GM19239 (cell line): ENCODE measurements around the gene BMP7.

Source experiments
- DNase-seq: peaks from one replicate; pipeline ENCODE4 v3.0.0; 2011; ENCODE audit warnings: low spot score; ENCODE audit not compliant: insufficient read length
- FAIRE-seq: peaks from 2 replicates; lab custom pipeline; 2011; peaks lifted over from hg19 to GRCh38; lab: Jason Lieb, UNC

The BMP7 gene

GRCh38 chr20:57236813-57237584 is 29.4 kb downstream of the BMP7 start:
- no peak for DNase-seq
- no peak for FAIRE-seq

- FAIRE-seq (no peak), DNase-seq (no peak)
Observed at GRCh38 chr20:57234556-57235251, 31.7 kb downstream of the BMP7 start.

- FAIRE-seq = no peak
- DNase-seq = no peak
Observed at GRCh38 chr20:57231951-57232428, 34.5 kb downstream of the BMP7 start.

GRCh38 chr20:57231161-57231560 is 35.3 kb downstream of the BMP7 start:
- no peak for DNase-seq
- FAIRE-seq = no peak

GRCh38 chr20:57230247-57230646 is 36.2 kb downstream of the BMP7 start:
- FAIRE-seq = no peak
- no peak for DNase-seq

GRCh38 chr20:57229490-57229889 is 37.0 kb downstream of the BMP7 start:
- FAIRE-seq (no peak), DNase-seq (no peak)

- DNase-seq = no peak
- FAIRE-seq = no peak
Observed at GRCh38 chr20:57225830-57226229, 40.6 kb downstream of the BMP7 start.

GRCh38 chr20:57225197-57225733 is 41.2 kb downstream of the BMP7 start:
- DNase-seq (no peak), FAIRE-seq (no peak)

GRCh38 chr20:57224641-57225138 is 41.8 kb downstream of the BMP7 start:
- DNase-seq (no peak), FAIRE-seq (no peak)

GRCh38 chr20:57223648-57224489 is 42.6 kb downstream of the BMP7 start:
- FAIRE-seq (no peak), DNase-seq (no peak)

GRCh38 chr20:57222631-57222950 is 43.9 kb downstream of the BMP7 start:
- FAIRE-seq (no peak), DNase-seq (no peak)

GRCh38 chr20:57221916-57222630 is 44.4 kb downstream of the BMP7 start:
- no peak for FAIRE-seq
- no peak for DNase-seq

GRCh38 chr20:57220337-57221145 is 45.9 kb downstream of the BMP7 start:
- DNase-seq (no peak), FAIRE-seq (no peak)

GRCh38 chr20:57219071-57219677 is 47.3 kb downstream of the BMP7 start:
- DNase-seq (no peak), FAIRE-seq (no peak)

GRCh38 chr20:57218489-57218888 is 48.0 kb downstream of the BMP7 start:
- FAIRE-seq (no peak), DNase-seq (no peak)

- DNase-seq = no peak
- no peak for FAIRE-seq
Observed at GRCh38 chr20:57217802-57218201, 48.6 kb downstream of the BMP7 start.

GRCh38 chr20:57216669-57217068 is 49.8 kb downstream of the BMP7 start:
- FAIRE-seq (no peak), DNase-seq (no peak)

GRCh38 chr20:57215826-57216471 is 50.5 kb downstream of the BMP7 start:
- DNase-seq (no peak), FAIRE-seq (no peak)
